ENCODE results near the gene EHD1. TPM values are rescaled to one million over a fixed set of nuclear protein-coding genes. Genes with fewer than 3 reads are reported as not detected.

Gene EHD1
- total RNA-seq, 4 donors from 2014 or later: 29.5 to 44.0 (median 31.8) TPM

DNA sequence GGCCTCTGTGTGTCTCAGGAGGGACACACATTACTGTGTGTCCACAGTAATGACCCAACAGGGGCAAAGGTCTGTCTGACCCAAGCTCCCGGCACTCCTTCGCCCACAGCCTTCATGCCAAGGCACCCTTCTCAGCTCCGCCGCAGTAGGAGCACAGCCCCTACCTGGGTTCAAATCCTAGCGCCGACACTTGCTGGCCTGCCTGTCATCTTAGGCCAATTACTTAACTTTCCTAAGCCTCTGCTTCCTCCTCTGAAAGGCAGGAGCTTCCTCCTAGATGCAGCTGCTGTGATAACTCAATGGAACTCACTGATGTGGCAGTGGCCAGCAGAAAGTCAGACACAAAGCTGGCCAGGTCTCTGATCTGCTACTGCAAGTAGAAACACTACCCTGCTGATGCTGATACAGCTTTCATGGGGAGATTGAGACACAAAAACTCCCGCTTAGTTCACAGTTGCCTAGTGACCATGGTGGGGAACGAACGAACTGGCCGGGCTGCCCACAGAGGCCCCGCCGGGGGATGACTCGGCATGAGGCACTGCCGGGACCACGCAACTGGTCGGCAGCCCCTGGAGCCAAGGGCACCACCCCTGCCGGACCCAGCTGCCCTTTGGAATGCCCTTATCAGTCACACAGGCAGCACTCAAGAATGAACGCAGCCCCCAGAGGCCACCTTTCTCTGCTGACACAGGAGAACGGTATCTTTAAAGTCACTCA is 8.1 kb downstream of the EHD1 start:
- 59 to 92% methylated on average over 4 to 5 of the region's 19 CpGs for WGBS, 2 donors
- peak overlapping the region; percentile 63 to 92 (median 82) for H3K27ac ChIP-seq
- peaks cover 40 to 94% (median 67%) of the 10 kb centered on the region in 3 donors for H3K4me1 ChIP-seq
- H3K27me3 ChIP-seq: no peaks in the 10 kb centered on the region
- peaks cover 0 to 43% (median 12%) of the 10 kb centered on the region in 3 donors for H3K36me3 ChIP-seq
- no peak for DNase-seq
- peak overlapping the region in 2 of 4 donors; percentile 1 to 45 for H3K4me3 ChIP-seq
- no peak for TF ChIP-seq POLR2A (IDR thresholded peaks at IDR 0.05)
- intact Hi-C loops (cut with DNase I): no loop called here
- H3K9me3 ChIP-seq: no peaks in the 10 kb centered on the region

- Histone ChIP-seq H3K4me1 (peaks cover 44 to 94% (median 70%) of the 10 kb centered on the region in 3 donors), H3K9me3 (no peaks in the 10 kb centered on the region), H3K4me3 (peak overlapping the region in 2 of 4 donors; percentile 1 to 45), H3K27me3 (no peaks in the 10 kb centered on the region), H3K36me3 (peaks cover 0 to 41% (median 12%) of the 10 kb centered on the region in 3 donors), H3K27ac (peak overlapping the region; percentile 63 to 92 (median 82))
- no peak for DNase-seq
- TF ChIP-seq POLR2A (IDR thresholded peaks at IDR 0.05) (no peak), CTCF (IDR thresholded peaks at IDR 0.05) (peak in 3 of 6 experiments; percentile 11 to 24 (median 20))
- WGBS, 2 donors: 26% methylated on average over 2 of the region's 9 CpGs; no CpG with 5 or more reads in 1 of the 2 donors
- intact Hi-C loops (cut with DNase I): no loop called here
Measured at GRCh38 chr11:64869571-64870175, 8.7 kb downstream of the EHD1 start.

DNA sequence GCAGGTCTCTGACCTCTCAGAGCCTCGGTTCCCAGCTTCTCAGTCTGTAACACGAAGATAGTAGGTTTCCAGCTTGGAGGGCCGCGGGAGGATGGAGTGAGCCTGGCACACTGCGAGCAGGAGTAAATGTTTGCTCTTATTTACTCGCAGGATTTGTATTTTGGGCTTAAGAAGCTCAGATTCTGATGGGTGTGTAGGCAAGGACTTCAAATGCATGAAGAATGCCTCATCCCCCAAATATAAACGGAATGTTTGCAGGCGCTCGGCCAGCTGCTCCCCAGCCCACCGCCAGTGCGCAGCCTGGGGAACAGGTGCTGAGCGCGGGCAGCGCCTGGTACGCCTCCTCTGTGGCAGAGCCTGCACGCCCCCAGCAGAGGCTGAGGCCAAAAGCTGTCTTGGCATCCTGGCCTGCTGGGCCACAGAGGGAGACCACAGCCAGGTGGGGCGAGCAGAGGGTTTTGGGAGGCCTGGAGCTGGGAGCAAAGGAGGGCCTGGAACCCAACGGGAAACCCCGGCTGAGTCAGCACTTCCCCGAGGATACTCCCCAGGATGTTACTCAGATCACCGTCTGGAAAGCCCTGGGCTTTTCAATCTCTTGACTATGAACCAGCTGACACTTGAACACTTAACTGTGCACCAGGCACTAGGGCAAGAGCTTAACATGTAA is 9.4 kb downstream of the EHD1 start:
- Histone ChIP-seq H3K27ac (peak overlapping the region; percentile 63 to 92 (median 82)), H3K4me1 (peaks cover 51 to 96% (median 77%) of the 10 kb centered on the region in 3 donors), H3K27me3 (no peaks in the 10 kb centered on the region), H3K36me3 (peaks cover 0 to 34% (median 12%) of the 10 kb centered on the region in 3 donors), H3K4me3 (peak overlapping the region in 2 of 4 donors; percentile 1 to 45), H3K9me3 (no peaks in the 10 kb centered on the region)
- intact Hi-C loops (cut with DNase I): no loop called here
- no peak for DNase-seq
- no peak for TF ChIP-seq POLR2A (IDR thresholded peaks at IDR 0.05)
- TF ChIP-seq CTCF (IDR thresholded peaks at IDR 0.05): no peak
- 20 to 35% methylated on average over 7 to 21 of the region's 21 CpGs for WGBS, 2 donors

- WGBS, 2 donors: 69% methylated on average over 9 to 14 of the region's 28 CpGs
- peaks cover 0 to 23% (median 5%) of the 10 kb centered on the region in 3 donors for H3K36me3 ChIP-seq
- H3K4me3 ChIP-seq: peak overlapping the region in 1 of 4 donors; percentile 45
- intact Hi-C loops (cut with DNase I): no loop called here
- peak overlapping the region; percentile 63 to 92 (median 82) for H3K27ac ChIP-seq
- no peak for DNase-seq
- peaks cover 62 to 100% (median 87%) of the 10 kb centered on the region in 3 donors for H3K4me1 ChIP-seq
- H3K27me3 ChIP-seq: no peaks in the 10 kb centered on the region
- H3K9me3 ChIP-seq: no peaks in the 10 kb centered on the region
- TF ChIP-seq CTCF (IDR thresholded peaks at IDR 0.05) (no peak), POLR2A (IDR thresholded peaks at IDR 0.05) (no peak)
Measured at GRCh38 chr11:64867748-64868462, 10.5 kb downstream of the EHD1 start.

DNA sequence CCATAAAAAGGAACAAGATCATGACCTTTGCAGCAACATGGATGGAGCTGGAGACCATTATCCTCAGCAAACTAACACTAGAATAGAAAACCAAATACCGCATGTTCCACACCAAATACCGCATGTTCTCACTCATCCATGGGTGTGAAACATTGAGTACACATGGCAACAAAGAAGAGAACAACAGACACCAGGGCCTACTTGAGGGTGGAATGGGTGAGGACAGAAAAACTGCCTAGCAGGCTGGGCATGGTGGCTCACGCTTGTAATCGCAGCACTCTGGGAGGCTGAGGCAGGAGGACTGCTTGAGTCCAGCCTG is 12.3 kb downstream of the EHD1 start:
- intact Hi-C loops (cut with DNase I): no loop called here
- H3K9me3 ChIP-seq: no peaks in the 10 kb centered on the region
- peaks cover 64 to 99% (median 86%) of the 10 kb centered on the region in 3 donors for H3K4me1 ChIP-seq
- H3K27ac ChIP-seq: peak overlapping the region; percentile 33 to 93 (median 82)
- no peak overlapping the region for H3K4me3 ChIP-seq
- 73 to 85% methylated on average over 4 of the region's 4 CpGs for WGBS, 2 donors
- no peaks in the 10 kb centered on the region for H3K27me3 ChIP-seq
- no peak for TF ChIP-seq POLR2A (IDR thresholded peaks at IDR 0.05)
- no peak for TF ChIP-seq CTCF (IDR thresholded peaks at IDR 0.05)
- no peak for DNase-seq
- H3K36me3 ChIP-seq: peaks cover 0 to 5% (median 0%) of the 10 kb centered on the region in 3 donors

All from esophagus squamous epithelium (tissue), 5 donors.